ENCODE measurements around the gene CCDC88A.

DNA sequence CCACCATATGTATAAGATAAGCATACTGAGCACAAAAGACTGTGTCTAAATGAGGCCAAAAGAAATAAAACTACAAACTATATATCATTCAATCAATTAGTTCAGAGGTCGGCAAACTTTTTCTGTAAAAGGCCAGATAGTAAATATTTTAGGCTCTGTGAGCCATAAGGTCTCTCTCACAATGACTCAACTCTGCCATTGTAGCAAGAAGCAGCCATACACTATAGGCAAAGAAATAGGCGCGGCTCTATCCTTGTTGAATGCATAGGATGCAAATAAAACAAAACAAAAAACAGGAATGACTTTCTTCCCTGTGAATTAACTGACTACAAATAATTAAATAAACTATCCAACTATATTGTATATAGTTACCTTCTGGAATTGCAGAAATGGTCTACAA lies 8.6 kb upstream of the CCDC88A start:
- no peak for TF ChIP-seq POLR2A (IDR thresholded peaks at IDR 0.05; ENCODE audit: low read length)
- TF ChIP-seq GATA1 (IDR thresholded peaks at IDR 0.05; ENCODE audit: low read depth, low read length): no peak
